ENCODE data around the gene IFT81.
"Not testable (repeated sequence)": the region's sequence is repeated elsewhere in the genome, so short reads cannot be mapped to it uniquely, and the experiment has no call there.

The IFT81 gene

DNA sequence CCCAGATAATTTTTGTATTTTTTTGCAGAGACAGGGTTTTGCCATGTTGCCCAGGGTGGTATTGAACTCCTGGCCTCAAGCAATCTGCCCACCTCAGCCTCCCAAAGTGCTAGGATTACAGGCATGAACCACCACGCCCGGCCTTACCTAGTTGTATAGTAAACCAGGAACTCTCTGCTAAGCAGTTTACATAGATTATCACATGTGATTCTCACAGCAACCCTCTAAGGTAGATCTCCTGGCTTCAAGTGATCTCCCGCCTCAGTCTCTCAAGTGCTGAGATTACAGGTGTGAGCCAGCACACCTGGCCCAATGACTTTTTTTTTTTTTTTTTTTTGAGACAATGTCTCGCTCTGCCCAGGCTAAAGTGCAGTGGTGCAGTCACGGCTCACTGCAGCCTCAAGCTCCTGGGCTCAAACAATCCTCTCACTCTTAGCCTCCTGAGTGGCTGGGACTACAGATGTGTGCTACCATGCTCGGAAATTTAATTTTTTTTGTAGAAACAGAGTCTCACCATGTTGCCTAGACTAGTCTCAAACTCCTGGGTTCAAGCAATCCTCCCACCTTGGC is 130.9 kb downstream of the IFT81 start:
- no peaks in the 10 kb centered on the region for H3K36me3 ChIP-seq (ENCODE audit: insufficient read depth)
- H2AFZ ChIP-seq (ENCODE audit: low read depth), result no peak overlapping the region
- H3K4me1 ChIP-seq (ENCODE audit: low read depth, poor library complexity, severe bottlenecking), result no peaks in the 10 kb centered on the region
- no peak for TF ChIP-seq CTCF (conservative IDR thresholded peaks at IDR 0.05; ENCODE audit: low read depth, low read length)
- H3K4me2 ChIP-seq, result no peak overlapping the region
- H3K27ac ChIP-seq, result no peak overlapping the region
- no peaks in the 10 kb centered on the region for H3K79me2 ChIP-seq (ENCODE audit: insufficient read depth, low read depth)
- H4K20me1 ChIP-seq (ENCODE audit: insufficient read depth), result no peaks in the 10 kb centered on the region
- no peaks in the 10 kb centered on the region for H3K27me3 ChIP-seq (ENCODE audit: insufficient read depth, low read depth)
- no peak overlapping the region for H3K9ac ChIP-seq
- no peak overlapping the region for H3K4me3 ChIP-seq (IDR thresholded peaks at IDR 0.05; ENCODE audit: insufficient read depth, low read depth, low read length)

- not testable (repeated sequence) for H3K4me1 ChIP-seq (ENCODE audit: low read depth, poor library complexity, severe bottlenecking); H2AFZ ChIP-seq (ENCODE audit: low read depth); H3K4me2 ChIP-seq; H3K36me3 ChIP-seq (ENCODE audit: insufficient read depth); H3K79me2 ChIP-seq (ENCODE audit: insufficient read depth, low read depth); H3K27ac ChIP-seq; H3K27me3 ChIP-seq (ENCODE audit: insufficient read depth, low read depth); H3K4me3 ChIP-seq (IDR thresholded peaks at IDR 0.05; ENCODE audit: insufficient read depth, low read depth, low read length); H4K20me1 ChIP-seq (ENCODE audit: insufficient read depth); H3K9ac ChIP-seq
Observed at GRCh38 chr12:110255890-110256456, 131.8 kb downstream of the IFT81 start.

- H4K20me1 ChIP-seq (ENCODE audit: insufficient read depth), result no peaks in the 10 kb centered on the region
- H3K27ac ChIP-seq, result no peak overlapping the region
- H2AFZ ChIP-seq (ENCODE audit: low read depth), result no peak overlapping the region
- H3K36me3 ChIP-seq (ENCODE audit: insufficient read depth), result no peaks in the 10 kb centered on the region
- H3K79me2 ChIP-seq (ENCODE audit: insufficient read depth, low read depth), result no peaks in the 10 kb centered on the region
- no peak overlapping the region for H3K4me3 ChIP-seq (IDR thresholded peaks at IDR 0.05; ENCODE audit: insufficient read depth, low read depth, low read length)
- H3K27me3 ChIP-seq (ENCODE audit: insufficient read depth, low read depth), result no peaks in the 10 kb centered on the region
- no peak for TF ChIP-seq CTCF (conservative IDR thresholded peaks at IDR 0.05; ENCODE audit: low read depth, low read length)
- H3K4me2 ChIP-seq, result no peak overlapping the region
- no peaks in the 10 kb centered on the region for H3K4me1 ChIP-seq (ENCODE audit: low read depth, poor library complexity, severe bottlenecking)
- H3K9ac ChIP-seq, result no peak overlapping the region
Observed at GRCh38 chr12:110256780-110257431, 132.7 kb downstream of the IFT81 start.

GRCh38 chr12:110258466-110258865 is 134.3 kb downstream of the IFT81 start:
- no peak for TF ChIP-seq CTCF (conservative IDR thresholded peaks at IDR 0.05; ENCODE audit: low read depth, low read length)
- Histone ChIP-seq H3K9ac (no peak overlapping the region), H3K27ac (no peak overlapping the region), H3K27me3 (ENCODE audit: insufficient read depth, low read depth) (no peaks in the 10 kb centered on the region), H3K79me2 (ENCODE audit: insufficient read depth, low read depth) (no peaks in the 10 kb centered on the region), H3K4me1 (ENCODE audit: low read depth, poor library complexity, severe bottlenecking) (no peaks in the 10 kb centered on the region), H4K20me1 (ENCODE audit: insufficient read depth) (no peaks in the 10 kb centered on the region), H2AFZ (ENCODE audit: low read depth) (no peak overlapping the region), H3K4me3 (IDR thresholded peaks at IDR 0.05; ENCODE audit: insufficient read depth, low read depth, low read length) (no peak overlapping the region), H3K4me2 (no peak overlapping the region), H3K36me3 (ENCODE audit: insufficient read depth) (no peaks in the 10 kb centered on the region)

Data from KMS-11 (cell line).